Hematopoietic multipotent progenitor cell treated with erythropoietin and hydrocortisone succinate and interleukin-3 and kit ligand, for 15 days (in vitro differentiated cells): Measurements from ENCODE around the gene FAM167B.

Experiments used
- DNase-seq: peaks from one replicate; pipeline ENCODE4 v3.0.0-alpha.2; 2015; ENCODE audit warnings: low spot score

FAM167B gene

GRCh38 chr1:32223683-32224082, 23.3 kb upstream of the FAM167B start:
- DNase-seq, result no peak

- no peak for DNase-seq
Observed at GRCh38 chr1:32224285-32224684, 22.7 kb upstream of the FAM167B start.

DNA sequence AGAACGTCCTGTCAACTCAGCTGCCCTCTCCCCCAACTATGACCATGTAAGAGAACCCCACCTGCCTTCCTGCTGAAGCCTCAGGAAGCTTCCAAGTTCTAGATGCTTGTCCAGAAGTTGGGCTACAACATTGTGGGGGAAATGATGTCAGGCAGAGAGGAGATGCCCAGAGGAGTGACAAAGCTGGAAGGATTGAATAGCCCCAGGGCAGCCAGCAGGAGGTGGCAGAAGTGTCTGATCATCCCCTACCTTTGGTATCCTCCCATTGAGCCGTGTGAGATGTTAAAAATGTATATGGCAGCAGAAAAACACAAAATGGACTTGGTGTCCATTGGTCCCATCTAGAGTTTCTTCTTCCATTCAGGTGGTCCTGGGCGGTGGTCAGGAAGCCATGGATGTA, 18.3 kb upstream of the FAM167B start:
- DNase-seq, result no peak

DNA sequence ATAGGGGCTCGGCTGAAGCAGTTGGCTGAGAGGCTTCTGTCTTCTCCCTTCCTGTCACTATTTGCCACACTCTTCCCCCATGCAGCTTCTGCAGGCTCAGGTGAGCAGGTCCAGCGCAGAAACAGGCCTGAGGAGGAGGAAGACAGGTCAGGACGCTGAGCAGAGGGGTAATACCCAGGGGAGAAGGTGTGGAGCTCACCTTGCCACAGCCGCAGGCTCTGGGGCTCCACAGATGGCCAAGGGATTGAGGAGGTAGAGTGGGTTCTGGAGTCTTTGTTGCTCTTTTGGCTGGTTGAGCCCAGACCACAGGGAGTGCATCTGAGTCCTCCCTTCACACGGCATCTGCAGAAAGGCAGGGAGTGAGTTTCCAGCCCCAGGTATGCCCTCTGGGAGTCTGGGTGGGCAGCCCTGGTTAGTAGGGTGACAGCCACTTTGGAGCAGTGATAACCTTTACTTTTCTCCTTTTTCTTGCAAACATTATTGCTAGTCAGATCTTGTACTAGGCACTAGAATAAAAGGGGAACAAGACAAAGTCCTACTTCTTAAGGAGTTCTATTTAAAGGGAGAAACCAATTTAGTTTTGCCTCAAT, 15.1 kb upstream of the FAM167B start:
- DNase-seq, result no peak

- DNase-seq, result no peak
Observed at GRCh38 chr1:32232558-32233304, 14.3 kb upstream of the FAM167B start.

GRCh38 chr1:32234792-32235191, 12.2 kb upstream of the FAM167B start:
- DNase-seq, result no peak

DNA sequence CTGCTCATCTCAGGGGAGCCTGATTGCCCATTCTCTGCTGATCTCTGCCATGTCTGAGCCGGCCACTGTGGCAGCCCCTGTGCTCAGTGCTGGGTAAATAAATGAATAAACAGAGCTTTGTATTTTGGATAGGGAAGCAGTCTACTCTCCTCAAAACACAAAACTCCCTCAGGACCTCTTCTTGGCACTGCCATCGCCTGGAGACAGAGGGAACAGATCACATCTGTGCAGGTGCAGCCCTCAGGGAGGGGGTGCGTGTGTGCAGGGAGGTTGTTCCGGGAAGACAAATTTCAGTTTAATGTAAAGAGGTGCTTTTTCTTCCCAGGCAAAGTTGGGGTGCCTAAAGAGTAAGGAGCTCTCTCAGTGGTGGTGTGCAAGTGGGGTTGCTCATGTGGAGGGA, 7.7 kb upstream of the FAM167B start:
- DNase-seq, result no peak

DNA sequence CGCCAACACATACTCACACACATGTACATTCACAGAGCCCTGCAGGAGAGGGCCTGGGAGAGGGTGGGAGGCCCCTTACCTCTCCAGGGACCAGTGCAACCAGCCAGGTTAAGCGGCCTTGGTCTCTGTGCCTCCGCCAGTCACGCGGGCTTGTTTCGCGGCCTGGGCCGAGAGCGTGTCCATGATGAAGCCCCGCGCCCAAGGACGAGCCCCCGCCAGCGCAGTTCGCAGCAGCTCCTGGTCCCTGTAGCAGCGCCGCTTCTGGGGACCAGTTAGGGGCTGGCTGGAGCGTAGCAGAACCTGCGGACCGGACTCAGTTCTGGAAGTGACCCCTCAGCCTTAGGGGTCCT, 7.3 kb upstream of the FAM167B start:
- DNase-seq, result no peak

DNA sequence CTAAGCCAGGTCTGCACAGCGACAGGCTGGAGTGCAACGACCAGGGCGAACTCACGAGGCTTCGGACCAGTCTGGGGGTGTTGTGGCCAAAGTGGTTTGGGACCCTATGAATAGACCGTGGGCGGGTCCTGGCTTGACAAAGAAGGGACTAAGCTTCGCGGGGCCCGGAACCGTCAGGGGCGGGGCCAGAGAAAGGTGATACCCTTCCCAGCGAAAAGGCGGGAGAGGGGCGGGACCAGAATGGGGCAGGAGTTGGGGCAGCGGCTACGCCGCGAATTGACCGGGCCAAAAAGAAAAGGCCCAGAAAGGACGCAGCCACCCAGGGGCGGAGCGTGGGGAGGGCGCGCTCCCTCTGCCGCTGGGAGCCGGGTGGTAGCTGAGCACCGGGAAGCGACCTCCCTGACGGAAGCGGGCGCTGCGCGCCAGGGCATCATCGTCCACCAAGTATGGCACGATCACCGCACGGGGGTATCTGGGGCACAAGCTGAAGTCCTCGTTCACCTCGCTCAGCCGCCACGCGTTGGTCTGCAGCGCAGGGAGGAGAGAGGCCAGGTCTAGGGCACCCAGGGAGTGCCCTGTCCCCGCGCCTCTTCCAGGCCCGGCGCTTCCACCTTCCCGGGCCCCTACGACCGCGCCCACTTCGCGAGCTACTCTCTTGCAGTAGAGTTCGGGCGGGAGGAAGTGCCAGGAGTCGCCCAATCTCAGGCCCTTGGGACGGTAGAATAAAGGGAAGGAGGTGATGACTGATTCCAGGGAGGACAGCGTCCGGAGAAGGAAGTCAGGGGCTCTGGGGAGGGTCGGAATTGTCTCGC, 6.7 kb upstream of the FAM167B start:
- DNase-seq, result no peak

GRCh38 chr1:32241001-32241763, 5.8 kb upstream of the FAM167B start:
- no peak for DNase-seq

GRCh38 chr1:32242341-32242851, 4.6 kb upstream of the FAM167B start:
- DNase-seq, result no peak

DNA sequence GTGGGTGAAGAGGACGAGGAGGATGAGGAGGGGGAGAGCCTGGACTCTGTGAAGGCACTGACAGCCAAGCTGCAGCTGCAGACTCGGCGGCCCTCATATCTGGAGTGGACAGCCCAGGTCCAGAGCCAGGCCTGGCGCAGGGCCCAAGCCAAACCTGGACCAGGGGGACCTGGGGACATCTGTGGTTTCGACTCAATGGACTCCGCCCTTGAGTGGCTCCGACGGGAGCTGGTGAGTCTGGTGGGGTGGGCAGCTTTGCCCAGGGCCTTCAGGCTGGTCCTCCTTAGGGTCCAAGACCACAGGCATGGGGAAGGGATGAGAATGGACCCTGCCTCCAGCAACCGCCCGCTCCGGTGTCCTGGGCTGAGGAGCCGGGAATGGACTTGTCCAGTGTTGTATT, 430 bp downstream of the FAM167B start:
- DNase-seq, result no peak

DNA sequence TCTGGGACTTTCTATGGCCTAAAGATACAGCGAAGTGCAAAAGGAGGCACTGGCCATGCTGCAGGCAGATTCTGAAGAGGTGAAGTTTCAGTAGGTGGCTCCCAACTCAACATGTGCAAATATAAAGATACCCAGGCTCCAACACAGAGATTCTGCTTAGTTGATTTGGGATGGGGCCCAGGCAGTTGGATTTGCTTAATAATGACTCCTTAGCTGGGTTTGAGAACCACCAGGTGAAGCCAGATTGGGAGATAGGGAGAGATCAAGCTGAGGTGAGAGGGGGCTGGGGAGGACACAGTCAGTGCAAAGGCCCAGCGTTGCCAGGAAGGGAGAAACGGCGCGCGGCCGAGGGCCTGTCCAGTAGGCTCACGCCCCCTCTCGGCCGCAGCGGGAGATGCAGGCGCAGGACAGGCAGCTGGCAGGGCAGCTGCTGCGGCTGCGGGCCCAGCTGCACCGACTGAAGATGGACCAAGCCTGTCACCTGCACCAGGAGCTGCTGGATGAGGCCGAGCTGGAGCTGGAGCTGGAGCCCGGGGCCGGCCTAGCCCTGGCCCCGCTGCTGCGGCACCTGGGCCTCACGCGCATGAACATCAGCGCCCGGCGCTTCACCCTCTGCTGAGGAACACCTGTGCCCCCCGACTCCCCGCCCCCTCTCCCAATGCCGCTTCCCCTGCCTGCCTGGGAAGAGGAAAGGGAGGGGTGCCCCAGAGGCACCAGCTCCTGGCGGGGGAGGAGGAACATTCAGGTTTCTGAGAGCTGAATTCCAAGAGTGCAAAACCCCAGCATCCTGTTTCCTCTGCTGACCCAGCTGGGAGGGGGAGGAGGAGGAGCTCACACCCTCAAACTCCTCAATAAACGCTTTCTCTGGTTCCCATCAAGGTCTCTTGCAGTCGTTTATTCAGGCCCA, 1.2 kb downstream of the FAM167B start:
- peak; percentile 75 for DNase-seq

DNA sequence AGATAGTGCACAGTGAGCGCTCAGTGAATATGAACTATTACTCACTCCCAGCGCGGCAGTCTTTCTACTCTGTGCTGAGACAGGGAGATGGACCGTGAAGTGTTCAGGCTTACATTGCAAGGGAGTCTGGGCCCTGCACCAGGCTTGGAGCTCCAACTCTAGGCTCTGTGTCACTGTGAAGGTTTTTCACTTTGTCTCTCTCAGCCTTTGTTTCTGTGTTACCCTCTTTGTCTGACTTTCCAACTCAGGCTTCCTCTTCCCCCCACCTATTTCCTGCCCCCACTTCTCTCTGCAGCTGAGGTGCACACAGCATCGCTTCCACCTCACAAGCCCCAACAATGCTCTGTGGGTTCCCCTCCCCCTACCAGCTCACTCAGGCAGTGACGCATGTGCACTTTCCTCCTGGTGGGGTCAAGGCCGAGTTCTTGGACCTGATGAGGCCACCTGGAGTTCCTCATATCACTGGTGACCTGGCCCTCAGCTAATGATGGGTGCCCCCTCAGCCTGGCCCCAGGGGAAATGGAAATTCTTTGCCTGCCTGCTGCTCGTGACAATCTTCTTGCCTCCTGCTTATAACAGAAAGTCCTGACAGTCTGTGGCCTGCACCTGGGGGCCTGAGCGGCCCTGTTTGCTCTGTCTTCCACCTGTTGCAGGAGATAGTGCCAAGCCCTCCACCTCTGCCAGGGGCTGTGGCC, 3.0 kb downstream of the FAM167B start:
- DNase-seq, result no peak

DNA sequence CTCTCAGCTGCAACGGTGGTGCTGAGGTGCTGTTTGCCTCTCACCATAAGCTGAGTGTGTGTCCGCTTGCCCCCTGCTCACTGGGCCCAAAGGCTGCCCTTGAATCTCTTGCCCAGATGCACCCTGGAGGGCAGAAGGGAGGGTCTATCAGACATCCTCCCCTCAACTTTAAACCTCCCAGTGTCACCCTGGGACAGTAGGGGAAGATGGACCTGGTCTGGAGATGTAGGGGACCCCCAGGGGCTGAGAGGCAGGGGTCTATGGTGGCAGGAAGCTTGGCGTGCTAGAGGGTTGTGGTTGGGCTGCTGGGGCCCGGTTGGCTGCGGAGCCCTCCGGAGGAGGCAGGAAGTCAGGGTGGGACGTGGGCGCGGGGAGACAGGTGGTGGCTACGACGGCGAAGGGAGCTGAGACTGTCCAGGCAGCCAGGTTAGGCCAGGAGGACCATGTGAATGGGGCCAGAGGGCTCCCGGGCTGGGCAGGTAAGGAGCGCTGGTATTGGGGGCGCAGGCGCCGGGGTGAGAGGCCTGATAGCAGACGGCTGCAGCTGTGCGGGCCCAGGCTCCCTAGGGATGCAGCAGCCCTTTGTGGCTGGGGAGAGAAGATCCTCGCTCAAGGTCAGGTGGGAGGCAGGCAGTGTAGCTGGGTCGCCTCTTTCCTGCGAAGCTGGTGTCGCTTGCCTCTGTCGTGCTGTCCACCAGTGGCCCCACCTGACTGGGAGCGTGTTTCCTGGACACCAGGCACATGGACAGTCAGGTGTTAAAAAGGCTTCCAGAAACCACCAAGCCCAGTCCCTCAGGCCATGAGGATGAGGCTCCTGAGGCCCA, 4.1 kb downstream of the FAM167B start, which contains the start of gene LCK:
TSS of gene LCK (plus strand) at position 373 of the 824 bp plus-strand sequence. CDS start 23,065 bp downstream, outside the sequence.
- no peak for DNase-seq

DNA sequence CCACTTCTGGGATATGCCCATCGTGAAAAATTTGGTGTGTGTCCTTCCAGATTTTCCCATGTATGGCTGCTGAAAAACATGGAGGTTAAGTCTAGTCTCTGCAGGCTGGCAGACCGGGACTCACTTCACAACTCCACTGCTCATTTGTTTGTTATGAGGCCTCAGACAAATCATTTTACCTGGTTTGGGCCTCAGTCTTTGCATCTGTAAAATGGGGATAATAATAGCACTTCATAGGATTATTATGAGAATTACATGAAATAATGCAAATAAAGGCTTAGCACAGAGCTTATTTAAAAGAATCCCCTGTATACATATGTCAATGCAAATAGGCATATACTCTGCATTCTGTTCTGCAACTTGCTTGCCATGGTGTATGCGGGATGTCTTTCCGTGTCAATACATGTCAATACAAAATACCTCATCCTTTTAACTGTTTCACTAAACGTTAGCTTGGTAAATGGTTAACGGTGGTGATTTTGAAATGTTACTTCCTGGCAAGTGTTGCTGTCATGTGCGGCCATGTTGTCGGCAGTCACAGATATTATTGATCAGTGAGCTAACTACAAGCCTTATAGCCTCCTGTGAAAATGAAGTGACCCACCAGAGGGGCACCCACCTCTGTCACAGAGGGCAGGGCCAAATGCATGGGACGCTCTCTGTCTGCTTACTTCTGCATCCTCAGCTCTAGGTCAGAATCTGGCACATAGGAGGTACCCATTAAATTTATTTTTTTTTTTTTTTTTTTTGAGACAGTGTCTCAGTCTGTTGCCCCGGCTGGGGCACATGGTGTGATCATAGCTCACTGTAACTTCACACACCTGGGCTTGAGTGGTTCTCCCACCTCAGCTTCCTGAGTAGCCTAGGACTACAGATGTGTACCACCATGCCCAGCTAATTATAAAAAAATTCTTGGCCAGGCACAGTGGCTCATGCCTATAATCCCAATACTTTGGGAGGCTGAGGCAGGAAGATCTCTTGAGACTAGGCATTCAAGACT, 8.3 kb downstream of the FAM167B start:
- no peak for DNase-seq

DNA sequence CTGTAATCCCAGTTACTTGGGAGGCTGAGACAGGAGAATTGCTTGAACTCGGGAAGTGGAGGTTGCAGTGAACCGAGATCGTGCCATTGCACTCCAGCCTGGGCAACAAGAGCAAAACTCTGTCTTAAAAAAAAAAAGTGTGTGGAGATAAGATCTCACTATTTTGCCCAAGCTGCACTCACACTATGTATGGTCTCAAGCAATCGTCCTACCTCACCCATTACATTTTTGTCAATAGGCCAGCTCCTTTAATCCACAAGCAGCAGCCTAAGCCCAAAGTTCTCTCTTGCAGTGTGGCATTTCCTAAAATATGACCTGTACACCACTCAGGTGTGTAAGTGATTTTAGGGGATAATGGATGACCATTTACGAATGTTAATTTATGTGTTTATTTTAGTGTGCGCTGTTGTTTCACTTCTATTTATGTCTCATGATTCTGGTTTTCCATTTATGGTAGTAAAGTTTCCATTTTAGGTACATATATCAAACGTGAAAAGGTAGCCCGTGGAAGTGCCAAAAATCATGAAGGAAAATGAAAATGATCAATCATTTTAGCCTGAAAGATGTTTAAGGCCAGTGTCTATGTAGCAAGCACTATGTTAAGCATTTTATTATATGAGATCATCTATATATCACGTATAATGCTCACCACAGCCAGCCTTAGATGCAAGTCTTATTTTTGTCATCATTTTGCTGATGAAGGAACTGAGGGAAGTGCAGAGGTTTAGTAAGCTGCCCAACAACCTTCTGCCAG, 9.6 kb downstream of the FAM167B start:
- DNase-seq, result no peak

DNA sequence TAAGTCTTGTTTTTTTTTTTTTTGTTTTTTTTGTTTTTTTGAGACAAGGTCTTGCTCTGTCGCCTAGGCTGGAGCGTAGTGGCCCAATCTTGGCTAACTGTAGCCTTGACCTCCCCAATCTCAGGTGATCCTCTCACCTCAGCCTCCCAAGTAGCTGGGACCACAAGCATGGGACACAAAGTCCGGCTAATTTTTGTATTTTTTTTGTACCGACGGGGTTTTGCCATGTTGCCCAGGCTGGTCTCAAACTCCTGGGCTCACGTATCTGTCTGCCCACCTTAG, 10.1 kb downstream of the FAM167B start:
- DNase-seq, result no peak
